IMR-90 (cell line): ENCODE results near the gene EVA1C. TPM values are rescaled to one million over a fixed set of nuclear protein-coding genes. Genes with fewer than 3 reads are reported as not detected.
A peak's percentile ranks its signal among the peaks of the same experiment; 100 is the strongest.

Source experiments
- ATAC-seq: fragments of 200-7000 bp; cut with Tn5 transposase; 2 replicates; pipeline ENCODE4 v1.9.1; 2020; ENCODE audit warnings: low read depth, mild to moderate bottlenecking, moderate library complexity
- BruUV-seq: library from RNA; stranded (reverse); fragments of 400-500 nt; replicated peaks from 2 replicates; lab custom pipeline; 2021; lab: Mats Ljungman, UMichigan
- CTCF ChIA-PET: fragments of 300-600 bp; formaldehyde crosslinking; extraction: SDS; loops from one replicate; lab custom pipeline; 2021; ENCODE audit warnings: antibody characterized with exemption; lab: Yijun Ruan, JAX
- POLR2A ChIA-PET: fragments of 300-600 bp; sonication (Branson Sonifier 250); formaldehyde crosslinking; loops from one replicate; lab custom pipeline; 2022; ENCODE audit warnings: antibody characterized with exemption; ENCODE audit not compliant: unreplicated experiment; lab: Charles Lee
- DNase-seq: peaks from one replicate; pipeline ENCODE4 v3.0.0; 2013
- H2AFZ ChIP-seq: replicated peaks from 2 replicates; pipeline ENCODE3; 2013; ENCODE audit warnings: low read length, mild to moderate bottlenecking; ENCODE audit not compliant: poor library complexity
- H2AK5ac ChIP-seq: 2 replicates; pipeline ENCODE4 v1.6.1; 2013; ENCODE audit warnings: low read depth, low read length, inconsistent platforms
- H2AK9ac ChIP-seq: replicated peaks from 2 replicates; pipeline ENCODE3; 2013; ENCODE audit warnings: mild to moderate bottlenecking, low read depth, low read length, moderate library complexity; ENCODE audit not compliant: poor library complexity
- H2BK120ac ChIP-seq: 2 replicates; pipeline ENCODE4 v1.6.1; 2013; ENCODE audit warnings: low read depth, low read length, inconsistent platforms
- H2BK15ac ChIP-seq: 3 replicates; pipeline ENCODE4 v1.6.1; 2013; ENCODE audit warnings: low read depth, low read length, inconsistent platforms
- H2BK20ac ChIP-seq: 2 replicates; pipeline ENCODE4 v1.6.1; 2013; ENCODE audit warnings: low read depth, mild to moderate bottlenecking, inconsistent platforms, low read length, moderate library complexity
- H2BK5ac ChIP-seq: 2 replicates; pipeline ENCODE4 v1.6.1; 2013; ENCODE audit warnings: mild to moderate bottlenecking, low read depth, low read length, inconsistent platforms; ENCODE audit not compliant: poor library complexity, severe bottlenecking
- H3K14ac ChIP-seq: replicated peaks from 2 replicates; pipeline ENCODE4 v1.6.1; 2013; ENCODE audit warnings: low read depth, low read length, inconsistent platforms
- H3K18ac ChIP-seq: 2 replicates; pipeline ENCODE4 v1.6.1; 2013; ENCODE audit warnings: low read depth, low read length, control low read depth
- H3K23ac ChIP-seq: 2 replicates; pipeline ENCODE4 v1.6.1; 2013; ENCODE audit warnings: low read depth, low read length, inconsistent platforms
- H3K27ac ChIP-seq: 2 replicates; pipeline ENCODE4 v1.5.1; 2013; ENCODE audit warnings: mild to moderate bottlenecking, control low read depth, low read length; ENCODE audit not compliant: insufficient read depth
- H3K27me3 ChIP-seq: 2 replicates; pipeline ENCODE4 v1.6.1; 2013; ENCODE audit warnings: low read length; ENCODE audit not compliant: control insufficient read depth, insufficient read depth
- H3K36me3 ChIP-seq: 2 replicates; pipeline ENCODE4 v1.6.1; 2013; ENCODE audit warnings: low read length, mixed read lengths; ENCODE audit not compliant: control insufficient read depth, insufficient read depth
- H3K4ac ChIP-seq: 2 replicates; pipeline ENCODE4 v1.6.1; 2013; ENCODE audit warnings: low read depth, low read length, inconsistent platforms
- H3K4me1 ChIP-seq: 2 replicates; pipeline ENCODE4 v1.6.1; 2013; ENCODE audit warnings: low read length, mixed read lengths; ENCODE audit not compliant: control insufficient read depth, insufficient read depth
- H3K4me2 ChIP-seq: 2 replicates; pipeline ENCODE4 v1.6.1; 2013; ENCODE audit warnings: low read depth, mild to moderate bottlenecking, control low read depth, low read length, moderate library complexity
- H3K4me3 ChIP-seq: 2 replicates; pipeline ENCODE4 v1.5.1; 2013; ENCODE audit warnings: low read depth, mild to moderate bottlenecking, control low read depth, low read length, moderate library complexity; ENCODE audit not compliant: insufficient read depth
- H3K56ac ChIP-seq: 2 replicates; pipeline ENCODE4 v1.6.1; 2013; ENCODE audit warnings: low read length, inconsistent platforms; ENCODE audit not compliant: insufficient read depth; ENCODE audit errors: extremely low read depth
- H3K79me1 ChIP-seq, 2 experiments: 2 replicates each; pipeline ENCODE4 v1.6.1; 2013; ENCODE audit warnings: low read length in 2 of 2, inconsistent platforms in 1 of 2, low read depth in 1 of 2
- H3K9ac ChIP-seq: 2 replicates; pipeline ENCODE4 v1.6.1; 2013; ENCODE audit warnings: low read depth, low read length, control low read depth
- H3K9me1 ChIP-seq: 2 replicates; pipeline ENCODE4 v1.6.1; 2013; ENCODE audit warnings: low read length, inconsistent platforms; ENCODE audit not compliant: insufficient read depth
- H3K9me3 ChIP-seq: 2 replicates; pipeline ENCODE4 v1.6.1; 2013; ENCODE audit warnings: low read length; ENCODE audit not compliant: control insufficient read depth, insufficient read depth
- H4K20me1 ChIP-seq: 2 replicates; pipeline ENCODE4 v1.6.1; 2013; ENCODE audit warnings: low read length, inconsistent platforms; ENCODE audit not compliant: insufficient read depth
- H4K5ac ChIP-seq: 2 replicates; pipeline ENCODE4 v1.6.1; 2013; ENCODE audit warnings: mild to moderate bottlenecking, low read depth, low read length, control low read depth
- H4K8ac ChIP-seq, 2 experiments: 2 replicates each; pipeline ENCODE4 v1.6.1; 2013; ENCODE audit warnings: low read depth in 2 of 2, low read length in 2 of 2, control low read depth in 1 of 2, inconsistent platforms in 1 of 2
- H4K91ac ChIP-seq: 2 replicates; pipeline ENCODE4 v1.6.1; 2013; ENCODE audit warnings: low read depth, low read length, inconsistent platforms; ENCODE audit not compliant: insufficient read depth
- BHLHE40 ChIP-seq: fragments of 150-350 bp; IDR thresholded peaks from 2 replicates; pipeline ENCODE4 v1.6.1; 2016; ENCODE audit warnings: mild to moderate bottlenecking, low read depth, low read length
- CHD1 ChIP-seq: IDR thresholded peaks from 2 replicates; pipeline ENCODE4 v1.6.1; 2012; ENCODE audit warnings: low read depth, low read length, improper control_type of control experiment
- FOS ChIP-seq: fragments of 150-350 bp; IDR thresholded peaks from 2 replicates; pipeline ENCODE4 v1.6.1; 2016; ENCODE audit warnings: low read depth, low read length
- MAFK ChIP-seq: IDR thresholded peaks from 2 replicates; pipeline ENCODE4 v1.6.1; 2012; ENCODE audit warnings: low read depth, low read length, improper control_type of control experiment
- MXI1 ChIP-seq: IDR thresholded peaks from 2 replicates; pipeline ENCODE4 v1.6.1; 2012; ENCODE audit warnings: low read depth, mild to moderate bottlenecking, low read length, moderate library complexity, borderline replicate concordance
- RAD21 ChIP-seq: IDR thresholded peaks from 2 replicates; pipeline ENCODE4 v1.6.1; 2012; ENCODE audit warnings: low read length, improper control_type of control experiment
- RFX5 ChIP-seq: IDR thresholded peaks from 2 replicates; pipeline ENCODE4 v1.8.0; 2012; ENCODE audit warnings: low read depth, mild to moderate bottlenecking, low read length, moderate library complexity
- SMC3 ChIP-seq: fragments of 150-350 bp; IDR thresholded peaks from 2 replicates; pipeline ENCODE4 v1.6.1; 2016; ENCODE audit warnings: low read depth, mild to moderate bottlenecking, antibody characterized with exemption, low read length, moderate library complexity
- WGBS, 2 experiments: methylation state at CpG; one replicate each; pipeline versions ENCODE4 v1.1.5 to v1.1.7; 2013; ENCODE audit warnings: missing lambda C conversion rate in 2 of 2; ENCODE audit not compliant: insufficient read length in 1 of 2; ENCODE audit errors: extremely low coverage in 2 of 2; 5-methylcytosine and 5-hydroxymethylcytosine counted together
- dilution Hi-C: fragments of 300-500 bp; cut with HindIII; formaldehyde crosslinking; loops from one replicate; pipeline ENCODE4 v1.14.3; 2018; ENCODE audit warnings: low sequenced_read_pairs; ENCODE audit not compliant: unreplicated experiment
- in situ Hi-C: fragments of 300-500 bp; cut with MboI; formaldehyde crosslinking; loops from 3 replicates; pipeline ENCODE4 v1.14.3; 2019; ENCODE audit warnings: low sequenced_read_pairs, inconsistent platforms, mixed read lengths
- intact Hi-C: fragments of 100-400 bp; cut with micrococcal nuclease; formaldehyde crosslinking; loops from 2 replicates; pipeline ENCODE4 v1.10.0; 2022
- polyA plus RNA-seq, 3 experiments: library from polyadenylated mRNA; depleted of rRNA; stranded (reverse); fragments of >200 nt; gene quantifications; 2 replicates each; pipeline ENCODE4 v1.2.3, GENCODE V29; 2012; ENCODE audit warnings: low replicate concordance in 1 of 3
- total RNA-seq: library from RNA; depleted of rRNA; stranded (reverse); fragments of >200 nt; gene quantifications from 2 replicates; pipeline ENCODE4 v1.2.3, GENCODE V29; 2012
- TF ChIP-seq, protein P1 (sequence below): fragments of 150-350 bp; IDR thresholded peaks from 2 replicates; pipeline ENCODE4 v1.6.1; 2017; ENCODE audit warnings: mild to moderate bottlenecking, antibody characterized with exemption, low read length, low read depth
- TF ChIP-seq, protein P2 (sequence below): fragments of 150-350 bp; IDR thresholded peaks from 2 replicates; pipeline ENCODE4 v1.6.1; 2016; ENCODE audit warnings: low read depth, mild to moderate bottlenecking, low read length, moderate library complexity, borderline replicate concordance

The EVA1C gene
- total and polyA plus RNA-seq, 2 of the 4 experiments (the other 2 are of a cell fraction): 0.72 to 1.1 TPM

DNA sequence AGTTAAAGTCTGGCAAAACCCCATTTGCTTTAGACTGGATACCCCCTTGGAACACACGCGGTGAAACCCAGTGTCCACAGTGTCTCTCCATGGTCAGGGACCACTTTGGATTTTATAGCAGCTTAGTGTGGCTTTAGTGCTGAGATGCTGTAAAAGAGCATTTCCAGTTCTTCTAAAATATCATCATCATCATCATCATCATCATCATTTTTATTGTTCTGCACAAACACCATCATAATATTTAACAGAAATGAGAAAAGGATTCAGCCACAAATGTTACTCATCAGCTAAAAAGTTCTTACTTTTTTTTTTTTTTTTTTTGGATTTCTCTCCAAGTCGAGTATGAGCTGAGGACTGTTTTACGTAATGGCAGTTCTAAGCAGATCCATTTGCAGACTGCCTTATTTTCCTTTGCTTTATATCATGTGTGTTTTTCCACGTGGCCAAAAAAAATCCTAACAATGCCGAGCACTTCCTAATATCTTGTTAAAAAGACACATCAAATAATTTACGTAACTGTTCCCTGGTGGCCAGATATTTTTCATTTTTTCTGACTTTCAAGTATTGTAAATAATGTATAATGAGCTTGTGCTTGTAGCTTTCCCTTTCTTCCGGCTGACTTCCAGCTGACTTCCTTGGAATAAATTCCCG is 62.8 kb downstream of the EVA1C start (continued):
- TF ChIP-seq, protein P1, sequence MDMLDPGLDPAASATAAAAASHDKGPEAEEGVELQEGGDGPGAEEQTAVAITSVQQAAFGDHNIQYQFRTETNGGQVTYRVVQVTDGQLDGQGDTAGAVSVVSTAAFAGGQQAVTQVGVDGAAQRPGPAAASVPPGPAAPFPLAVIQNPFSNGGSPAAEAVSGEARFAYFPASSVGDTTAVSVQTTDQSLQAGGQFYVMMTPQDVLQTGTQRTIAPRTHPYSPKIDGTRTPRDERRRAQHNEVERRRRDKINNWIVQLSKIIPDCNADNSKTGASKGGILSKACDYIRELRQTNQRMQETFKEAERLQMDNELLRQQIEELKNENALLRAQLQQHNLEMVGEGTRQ: no peak

DNA sequence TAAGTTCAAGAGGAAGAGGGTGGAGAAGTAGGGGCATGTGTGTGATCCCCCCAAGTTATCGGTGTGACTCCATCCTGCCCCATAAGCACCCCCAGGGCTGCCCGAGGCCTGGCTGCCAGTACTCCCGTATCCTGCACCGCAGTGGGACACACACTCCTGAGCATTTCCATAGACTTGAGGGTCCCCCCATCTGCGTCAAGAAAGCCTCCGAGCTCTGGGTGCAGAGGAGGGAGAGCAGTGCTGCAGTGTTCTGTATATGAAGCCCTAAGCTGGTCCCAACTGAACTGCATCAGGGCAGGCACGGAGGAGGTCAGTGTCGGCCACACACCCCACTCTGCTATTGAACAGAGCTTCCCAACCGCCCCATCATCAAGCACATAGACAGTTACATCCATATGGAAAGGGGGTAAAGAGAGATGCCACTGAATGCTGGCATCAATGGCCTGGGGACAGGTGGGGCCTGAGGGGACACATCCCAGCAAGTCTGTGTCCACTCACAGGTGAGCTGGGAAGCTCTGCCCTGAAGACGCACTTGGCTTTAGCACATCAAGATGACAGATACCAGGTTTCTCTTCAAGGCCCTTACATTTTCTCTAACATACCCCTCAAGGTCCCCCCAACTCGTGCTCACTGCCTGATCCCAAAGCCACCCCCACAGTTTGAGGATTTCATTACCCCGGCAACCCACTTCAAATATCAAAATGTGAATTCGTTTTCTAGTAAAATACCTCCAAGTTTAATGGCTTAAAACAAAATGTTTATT is 64.3 kb downstream of the EVA1C start:
- Histone ChIP-seq H3K56ac (no peak overlapping the region), H3K79me1 (no peaks in the 10 kb centered on the region), H2AK5ac (no peak overlapping the region), H3K9me3 (no peaks in the 10 kb centered on the region), H3K27ac (no peak overlapping the region), H2AK9ac (no peak overlapping the region), H2BK120ac (no peak overlapping the region), H4K20me1 (no peaks in the 10 kb centered on the region), H3K4me2 (no peak overlapping the region), H3K23ac (no peak overlapping the region), H2BK5ac (no peak overlapping the region), H3K9me1 (no peaks in the 10 kb centered on the region; the same call in 1 of the 2 replicates), H2BK20ac (no peak overlapping the region), H3K4me3 (no peak overlapping the region), H3K27me3 (no peaks in the 10 kb centered on the region), H3K4me1 (peaks cover 5% of the 10 kb centered on the region), H3K18ac (no peak overlapping the region), H4K5ac (no peak overlapping the region), H3K4ac (no peak overlapping the region; the same call in 1 of the 2 replicates), H3K14ac (no peak overlapping the region), H3K36me3 (peaks cover 1% of the 10 kb centered on the region; the same call in 1 of the 2 replicates), H2BK15ac (no peak overlapping the region), H4K91ac (no peak overlapping the region), H4K8ac (no peak overlapping the region), H3K9ac (no peak overlapping the region), H2AFZ (peak overlapping the region; percentile 6)
- DNase-seq: no peak
- no peak for ATAC-seq
- no CpG with 5 or more reads among the region's 13 CpGs for WGBS, 2 experiments
- ChIA-PET CTCF (no interaction called here), POLR2A (no interaction called here)
- no TSS peak for BruUV-seq
- dilution Hi-C loops: no loop called here
- in situ Hi-C loops: no loop called here
- intact Hi-C loops: no loop called here
- TF ChIP-seq, protein P1: no peak
- TF ChIP-seq, protein P2, sequence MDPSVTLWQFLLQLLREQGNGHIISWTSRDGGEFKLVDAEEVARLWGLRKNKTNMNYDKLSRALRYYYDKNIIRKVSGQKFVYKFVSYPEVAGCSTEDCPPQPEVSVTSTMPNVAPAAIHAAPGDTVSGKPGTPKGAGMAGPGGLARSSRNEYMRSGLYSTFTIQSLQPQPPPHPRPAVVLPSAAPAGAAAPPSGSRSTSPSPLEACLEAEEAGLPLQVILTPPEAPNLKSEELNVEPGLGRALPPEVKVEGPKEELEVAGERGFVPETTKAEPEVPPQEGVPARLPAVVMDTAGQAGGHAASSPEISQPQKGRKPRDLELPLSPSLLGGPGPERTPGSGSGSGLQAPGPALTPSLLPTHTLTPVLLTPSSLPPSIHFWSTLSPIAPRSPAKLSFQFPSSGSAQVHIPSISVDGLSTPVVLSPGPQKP: no peak
- TF ChIP-seq CHD1: no peak
- TF ChIP-seq FOS: no peak
- no peak for TF ChIP-seq SMC3
- no peak for TF ChIP-seq RFX5
- TF ChIP-seq MXI1: no peak
- TF ChIP-seq BHLHE40: no peak
- no peak for TF ChIP-seq RAD21
- no peak for TF ChIP-seq MAFK
